ENCODE measurements around the gene MARK2.

Gene MARK2

GRCh38 chr11:63937713-63938478, 99.0 kb downstream of the MARK2 start:
- DNase-seq, result peak; percentile 89

DNA sequence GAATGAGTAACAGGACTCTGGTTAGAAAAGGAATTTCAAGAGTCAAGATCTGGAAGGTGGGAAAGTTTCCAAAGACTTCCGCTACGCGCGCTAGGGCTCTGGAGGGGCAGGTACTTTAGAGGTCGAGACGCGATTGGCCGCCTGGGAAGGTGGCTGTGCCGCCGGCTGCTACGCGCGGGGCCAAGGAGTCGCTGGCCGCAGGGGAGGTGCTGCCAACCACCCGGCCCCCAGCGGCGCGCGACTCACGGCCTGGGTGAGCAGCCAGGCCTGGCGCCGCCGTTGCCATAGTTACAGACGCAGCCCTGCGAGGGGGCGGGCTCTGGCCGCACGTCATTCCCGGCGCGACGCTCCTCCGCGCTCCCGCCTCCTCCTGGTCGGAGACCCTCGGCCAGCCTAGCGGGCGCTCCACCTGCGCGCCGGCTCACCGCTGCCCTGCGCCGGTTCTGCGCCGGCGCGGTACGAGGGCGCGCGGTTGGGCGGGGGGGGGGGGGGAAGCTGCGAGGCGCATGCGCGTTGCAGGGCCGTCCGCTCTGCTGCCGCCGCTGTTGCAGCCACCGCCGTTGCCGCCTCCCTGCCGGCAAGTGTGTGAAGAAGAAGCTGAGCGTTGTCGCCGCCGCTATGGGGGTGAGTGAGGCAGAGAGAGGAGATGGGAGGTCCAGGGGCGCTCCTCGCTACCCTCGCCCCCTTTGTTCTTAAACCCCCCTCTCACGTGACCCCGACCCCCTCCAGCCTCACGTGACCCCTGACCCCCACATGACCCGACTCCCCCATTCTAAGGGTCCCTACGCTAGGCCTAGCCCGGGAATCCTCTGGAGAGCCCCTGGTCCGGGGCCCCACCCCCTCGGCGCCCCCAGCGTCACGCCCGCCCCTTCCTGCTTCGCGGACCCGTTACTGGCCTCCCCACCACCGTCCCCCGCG, 99.8 kb downstream of the MARK2 start, which contains the start of gene NAA40:
TSS of gene NAA40 (plus strand) at position 524 of the 918 bp plus-strand sequence. CDS start at position 619, 95 bp downstream.
- peak; percentile 100 for DNase-seq

- peak; percentile 60 for DNase-seq
These were observed 100.5 kb downstream of the MARK2 start for GRCh38 chr11:63939397-63939891.

GRCh38 chr11:63940786-63941185, 101.9 kb downstream of the MARK2 start:
- no peak for DNase-seq

DNA sequence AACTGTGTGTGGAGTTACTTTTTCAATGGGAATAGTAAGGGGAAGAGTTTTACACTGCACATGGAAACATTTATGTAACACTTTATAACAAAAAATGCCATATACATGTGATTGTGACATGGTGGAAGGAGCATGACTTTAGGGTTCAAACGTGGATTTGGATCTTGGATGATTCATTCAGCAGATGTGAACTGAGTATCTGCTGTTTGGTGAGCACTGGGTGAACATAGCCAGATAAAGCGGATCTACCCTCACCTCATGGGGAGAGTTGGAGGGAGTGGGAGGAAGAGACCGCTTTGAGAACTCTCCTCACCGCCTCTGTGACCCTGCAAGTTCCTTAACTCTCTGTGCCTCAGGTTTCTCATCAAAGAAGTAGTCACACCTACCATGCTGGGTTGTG, 103.0 kb downstream of the MARK2 start:
- no peak for DNase-seq

DNA sequence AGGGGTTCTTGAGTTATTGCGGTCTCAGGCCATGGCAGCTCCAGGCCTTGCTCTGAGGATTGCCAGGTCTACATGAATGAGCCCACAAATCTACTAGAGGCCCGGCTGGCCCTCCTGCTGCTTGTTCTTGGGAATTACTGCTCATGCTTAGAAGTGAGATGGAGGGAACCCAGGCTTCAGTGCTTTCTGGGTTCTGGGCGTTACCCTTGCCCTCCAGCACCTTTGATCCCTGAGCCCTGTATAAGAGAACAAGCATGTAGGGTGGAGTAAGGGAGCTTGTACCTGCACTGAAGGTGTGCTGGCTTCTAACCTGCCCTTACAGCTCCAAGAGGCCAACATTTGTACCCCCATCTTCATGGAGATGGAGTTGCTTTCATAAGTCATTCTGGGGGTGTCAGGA, 103.9 kb downstream of the MARK2 start:
- DNase-seq, result no peak

GRCh38 chr11:63944987-63945386, 106.1 kb downstream of the MARK2 start:
- DNase-seq, result no peak

DNA sequence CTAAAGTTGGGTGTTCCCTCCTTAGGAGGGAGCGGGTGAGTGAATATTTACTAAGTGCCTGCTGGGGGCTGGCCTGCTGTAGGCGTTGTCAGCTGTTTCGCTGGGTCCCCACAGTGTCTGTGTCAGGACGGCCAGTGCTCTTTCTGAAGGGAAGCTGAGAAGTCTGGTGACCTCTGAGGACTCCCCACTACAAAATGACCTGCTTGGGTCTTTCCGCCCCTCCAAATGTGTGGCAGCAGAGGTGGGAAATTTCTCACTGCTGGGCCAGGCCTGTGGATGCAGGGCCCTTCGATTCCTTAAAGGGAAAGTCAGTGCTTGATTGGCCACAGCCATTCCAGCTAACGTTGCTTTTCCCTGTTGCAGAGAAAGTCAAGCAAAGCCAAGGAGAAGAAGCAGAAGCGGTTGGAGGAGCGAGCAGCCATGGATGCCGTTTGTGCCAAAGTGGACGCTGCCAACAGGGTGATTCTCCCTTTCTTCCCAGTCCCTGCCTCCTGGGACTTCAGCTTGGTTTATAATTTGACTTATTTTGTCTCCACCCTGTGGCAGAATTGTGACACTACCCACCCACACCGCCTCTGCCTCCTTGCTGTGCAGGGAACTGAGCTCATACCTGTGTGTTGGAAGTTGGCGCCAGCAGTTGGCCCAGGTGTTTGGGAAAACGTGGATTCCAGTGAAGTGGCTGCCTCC, 106.7 kb downstream of the MARK2 start:
- peak; percentile 76 for DNase-seq

GRCh38 chr11:63951779-63952536, 113.0 kb downstream of the MARK2 start:
- DNase-seq, result no peak

- DNase-seq, result no peak
These were observed 113.7 kb downstream of the MARK2 start for GRCh38 chr11:63952570-63952969.

DNA sequence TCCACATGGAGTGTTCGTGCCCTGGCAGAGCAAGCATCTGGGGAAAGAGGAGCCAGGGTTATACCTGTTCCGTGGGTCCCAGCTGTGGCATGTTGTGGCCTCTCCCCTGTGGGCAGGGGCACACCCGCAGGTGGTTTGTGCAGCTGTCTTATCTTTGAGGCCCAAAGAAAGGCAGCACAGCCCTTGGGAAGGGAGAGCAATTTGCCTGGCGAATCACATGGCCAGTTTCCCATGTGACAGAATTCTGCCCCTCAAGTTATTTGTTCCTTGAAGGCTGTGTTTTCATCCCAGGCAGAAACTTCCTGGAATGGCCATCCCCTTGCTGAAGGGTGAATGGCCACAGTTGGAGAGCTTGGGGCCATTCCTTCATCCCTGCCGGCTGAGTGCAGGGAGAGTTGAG, 119.1 kb downstream of the MARK2 start:
- no peak for DNase-seq

Measured in RPMI8226 (cell line).